H1 (cell line): ENCODE data around the gene KIAA0513. TPM values are rescaled to one million over a fixed set of nuclear protein-coding genes. Genes with fewer than 3 reads are reported as not detected.

Experiments used
- EGR1 ChIP-seq: IDR thresholded peaks from 2 replicates; pipeline ENCODE4 v1.6.1; 2011; ENCODE audit warnings: low read depth, low read length, borderline replicate concordance
- EP300 ChIP-seq, 2 experiments: IDR thresholded peaks; 1 replicate in 1 of 2; 2 replicates in 1 of 2; pipeline ENCODE4 v1.6.1; 2011 to 2012; ENCODE audit warnings: low read depth in 2 of 2, low read length in 2 of 2, mild to moderate bottlenecking in 2 of 2, borderline replicate concordance in 1 of 2, inconsistent platforms in 1 of 2, moderate library complexity in 1 of 2
- TCF12 ChIP-seq: IDR thresholded peaks from 2 replicates; pipeline ENCODE4 v1.6.1; 2011; ENCODE audit warnings: low read depth, mild to moderate bottlenecking, low read length
- polyA plus RNA-seq, 7 experiments: library from polyadenylated mRNA; depleted of rRNA in 3 of 7; stranded (reverse) in 5 of 7; unstranded in 2 of 7; fragments of >200 nt in 5 of 7; fragments of 200-250 nt in 2 of 7; gene quantifications; 1 replicate in 5 of 7; 2 replicates in 1 of 7; 4 replicates in 1 of 7; pipeline versions ENCODE4 v1.2.1 to v1.2.3, GENCODE V29; 2011 to 2013; ENCODE audit warnings: missing spikeins in 2 of 7, mixed read lengths in 2 of 7
- total RNA-seq: library from RNA; stranded (reverse); fragmentation: NEBNext Ultra II Directional; extraction: Animal tissue kit (Norgen Biotek cat#: 25700); gene quantifications from 2 replicates; pipeline ENCODE4 v1.2.1, GENCODE V29; 2021

KIAA0513 gene
- total and polyA plus RNA-seq, 2 of the 8 experiments (the other 6 are each of a cell fraction or from before 2014, with no cell fraction given): 2.1 to 6.1 TPM

DNA sequence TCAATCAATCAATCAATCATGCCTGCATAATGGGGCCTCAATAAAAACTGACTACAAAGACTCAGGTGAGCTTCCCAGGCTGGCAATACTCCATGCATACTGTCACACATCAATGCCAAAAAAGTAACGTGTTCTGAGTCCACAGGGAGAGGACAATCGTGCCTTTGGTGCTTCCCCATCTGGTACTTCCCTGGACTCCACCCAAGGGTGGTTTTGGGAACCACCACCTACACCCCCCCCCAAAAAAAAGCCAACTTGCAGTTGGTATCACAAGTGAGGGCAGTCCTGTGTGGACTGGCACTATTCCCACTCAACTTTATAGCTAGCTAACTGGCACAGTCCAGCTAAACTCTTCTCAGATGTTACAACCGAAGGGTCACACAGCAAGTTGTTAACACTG lies 19.3 kb upstream of the KIAA0513 start (continued):
- TF ChIP-seq EP300 (IDR thresholded peaks at IDR 0.05; ENCODE audit: borderline replicate concordance in 1 of 2, low read depth in 2 of 2, low read length in 2 of 2) (no peak), EGR1 (no peak), TCF12 (no peak)
